A549 (cell line): ENCODE results near the gene COL15A1.

Source experiments
- CTCF ChIP-seq: fragments of >200 bp; sonication (Bioruptor Twin); formaldehyde crosslinking; IDR thresholded peaks from 3 replicates; pipeline ENCODE4 v1.5.1; 2016
- EP300 ChIP-seq, 2 experiments: fragments of >200 bp; sonication (Bioruptor Twin); formaldehyde crosslinking; IDR thresholded peaks; 2 replicates in 1 of 2; 3 replicates in 1 of 2; pipeline ENCODE4 v1.6.1; 2016 to 2017
- JUN ChIP-seq, 2 experiments: fragments of >200 bp; sonication (Bioruptor Twin); formaldehyde crosslinking; IDR thresholded peaks; 2 replicates in 1 of 2; 3 replicates in 1 of 2; pipeline ENCODE4 v1.6.1; 2016 to 2017
- KDM1A ChIP-seq: fragments of 200-600 bp; sonication (generic); IDR thresholded peaks from 2 replicates; pipeline ENCODE4 v1.6.1; 2016; ENCODE audit warnings: low read depth, mild to moderate bottlenecking
- RAD21 ChIP-seq, 2 experiments: fragments of >200 bp in 1 of 2; sonication (Bioruptor Twin) in 1 of 2; formaldehyde crosslinking in 1 of 2; IDR thresholded peaks in 1 of 2; conservative IDR thresholded peaks in 1 of 2; 2 replicates in 1 of 2; 3 replicates in 1 of 2; pipeline ENCODE4 v1.6.1; 2012 to 2018; ENCODE audit warnings: inconsistent platforms in 1 of 2
- RFX5 ChIP-seq: fragments of 450-650 bp; IDR thresholded peaks from 2 replicates; pipeline ENCODE4 v1.7.1; 2014; ENCODE audit warnings: antibody characterized with exemption, mild to moderate bottlenecking, moderate library complexity
- TP53 ChIP-seq: fragments of 250-450 bp; sonication (Bioruptor Pico); IDR thresholded peaks from 2 replicates; pipeline ENCODE4 v1.5.0; 2021; ENCODE audit warnings: mild to moderate bottlenecking, moderate library complexity

GRCh38 chr9:99076483-99077171 is 132.9 kb downstream of the COL15A1 start:
- TF ChIP-seq CTCF, result no peak
- no peak for TF ChIP-seq JUN (IDR thresholded peaks at IDR 0.05)
- TF ChIP-seq RFX5, result no peak
- TF ChIP-seq EP300 (IDR thresholded peaks at IDR 0.05), result no peak
- no peak for TF ChIP-seq TP53 (CRISPR knock-in tag)
- no peak for TF ChIP-seq RAD21 (conservative IDR thresholded peaks at IDR 0.05 in 1 of 2, IDR thresholded peaks at IDR 0.05 in 1 of 2)
- TF ChIP-seq KDM1A, result no peak
